ENCODE measurements around the gene CELSR1.

DNA sequence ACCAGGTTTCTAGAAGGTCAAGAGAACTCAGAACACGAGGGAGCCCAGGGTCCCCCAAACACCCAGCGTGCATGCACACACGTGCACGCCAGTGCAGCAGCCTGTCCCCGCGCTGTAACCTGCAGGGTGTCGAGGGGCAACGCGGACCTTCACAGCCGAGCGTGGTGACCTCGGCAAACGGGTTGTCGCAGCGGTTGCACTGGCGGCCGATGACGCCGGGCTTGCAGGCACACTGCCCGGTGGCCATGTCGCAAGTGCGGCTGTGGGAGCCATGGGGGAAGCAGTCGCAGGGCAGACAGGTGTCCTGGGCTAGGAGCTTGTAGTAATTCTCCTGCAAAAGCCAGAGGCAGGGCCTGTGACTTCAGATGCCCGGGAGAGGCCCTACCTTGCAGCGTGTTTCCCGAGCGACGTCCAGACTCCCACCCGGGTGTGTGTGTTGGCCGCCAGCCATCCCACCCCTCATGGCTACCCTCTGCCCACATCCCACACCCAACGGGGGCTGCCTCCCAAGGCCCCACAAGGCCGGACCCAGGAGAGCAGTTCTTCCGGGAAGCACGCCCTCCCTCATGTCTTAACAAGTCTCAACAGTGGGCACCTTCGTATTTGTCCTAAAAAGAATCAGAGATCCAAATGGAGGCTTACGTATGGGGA lies 145.8 kb downstream of the CELSR1 start:
- TF ChIP-seq, protein P1, sequence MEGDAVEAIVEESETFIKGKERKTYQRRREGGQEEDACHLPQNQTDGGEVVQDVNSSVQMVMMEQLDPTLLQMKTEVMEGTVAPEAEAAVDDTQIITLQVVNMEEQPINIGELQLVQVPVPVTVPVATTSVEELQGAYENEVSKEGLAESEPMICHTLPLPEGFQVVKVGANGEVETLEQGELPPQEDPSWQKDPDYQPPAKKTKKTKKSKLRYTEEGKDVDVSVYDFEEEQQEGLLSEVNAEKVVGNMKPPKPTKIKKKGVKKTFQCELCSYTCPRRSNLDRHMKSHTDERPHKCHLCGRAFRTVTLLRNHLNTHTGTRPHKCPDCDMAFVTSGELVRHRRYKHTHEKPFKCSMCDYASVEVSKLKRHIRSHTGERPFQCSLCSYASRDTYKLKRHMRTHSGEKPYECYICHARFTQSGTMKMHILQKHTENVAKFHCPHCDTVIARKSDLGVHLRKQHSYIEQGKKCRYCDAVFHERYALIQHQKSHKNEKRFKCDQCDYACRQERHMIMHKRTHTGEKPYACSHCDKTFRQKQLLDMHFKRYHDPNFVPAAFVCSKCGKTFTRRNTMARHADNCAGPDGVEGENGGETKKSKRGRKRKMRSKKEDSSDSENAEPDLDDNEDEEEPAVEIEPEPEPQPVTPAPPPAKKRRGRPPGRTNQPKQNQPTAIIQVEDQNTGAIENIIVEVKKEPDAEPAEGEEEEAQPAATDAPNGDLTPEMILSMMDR (IDR thresholded peaks at IDR 0.05), result no peak
- no peak for TF ChIP-seq POLR2A (IDR thresholded peaks at IDR 0.05)

Data from thyroid gland (tissue), 4 donors.